Stimulated activated CD8-positive, alpha-beta memory T cell treated with anti-CD3 and anti-CD28 coated beads, Interleukin-15, amount 100 ng/mL, for 4 hours (primary cell): ENCODE results near the gene DPYD.
"Not testable (repeated sequence)": the region's sequence is repeated elsewhere in the genome, so short reads cannot be mapped to it uniquely, and the experiment has no call there.

Source experiments
- DNase-seq, 2 donors: peaks; one replicate each; pipeline ENCODE4 v3.0.0-alpha.2; 2020; ENCODE audit warnings: low read depth in 2 of 2

Gene DPYD

DNA sequence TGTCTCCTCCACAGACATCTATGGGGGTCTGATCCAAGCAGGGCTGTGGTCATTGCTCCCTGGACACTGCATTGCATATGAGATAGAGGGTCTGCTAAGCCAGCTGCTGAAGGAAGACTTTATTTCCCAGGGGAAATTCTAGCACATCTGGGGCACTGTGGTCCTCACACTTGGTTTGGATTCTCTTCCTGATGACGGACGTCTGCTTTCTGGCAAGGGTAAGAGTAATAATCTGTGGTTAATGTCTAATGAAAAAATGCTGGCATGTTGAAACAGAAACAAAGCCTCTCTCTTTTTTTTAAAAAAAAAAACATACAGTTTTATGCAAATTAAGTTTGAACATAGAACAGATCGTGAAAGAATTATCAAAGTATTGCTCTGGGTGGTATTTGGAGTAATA lies 553.9 kb downstream of the DPYD start:
- no peak for DNase-seq

DNA sequence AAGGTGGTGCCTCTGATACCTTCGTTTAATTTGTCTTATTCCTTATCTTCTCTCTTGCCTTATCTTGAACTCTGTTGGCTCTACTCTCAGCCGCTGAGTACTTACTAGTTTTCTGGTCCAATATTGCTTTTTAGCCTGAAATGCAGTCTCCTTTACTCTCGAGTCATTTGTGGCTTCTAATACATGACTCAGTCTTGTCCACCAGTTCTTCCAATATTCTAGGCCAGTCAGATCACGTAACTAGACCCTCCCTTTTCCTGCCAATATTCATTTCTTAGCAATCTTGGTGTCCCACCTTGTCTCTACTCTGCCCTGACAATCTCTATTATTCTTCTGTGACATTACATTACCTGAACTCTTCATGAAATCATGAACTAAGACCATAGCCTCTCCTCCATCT lies 555.8 kb downstream of the DPYD start:
- no peak for DNase-seq

DNA sequence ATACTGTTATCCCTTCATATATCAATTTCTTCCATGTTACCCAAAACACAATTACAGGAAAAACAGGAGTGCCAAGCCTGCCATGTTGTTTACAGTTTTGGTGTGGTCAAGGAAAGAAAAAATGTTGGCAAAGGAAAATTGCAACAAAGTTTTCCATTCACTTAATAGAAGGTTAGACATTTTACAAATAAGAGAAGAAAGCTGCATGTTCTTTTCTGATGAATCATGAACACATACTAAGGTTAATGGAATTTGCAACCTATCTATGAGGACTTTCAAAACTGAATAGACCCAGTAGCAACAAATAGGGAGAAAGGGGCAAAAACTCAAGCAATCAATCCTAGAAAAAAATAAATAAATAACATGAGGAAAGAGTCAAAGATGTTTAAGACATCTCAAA lies 556.7 kb downstream of the DPYD start:
- DNase-seq = no peak

DNA sequence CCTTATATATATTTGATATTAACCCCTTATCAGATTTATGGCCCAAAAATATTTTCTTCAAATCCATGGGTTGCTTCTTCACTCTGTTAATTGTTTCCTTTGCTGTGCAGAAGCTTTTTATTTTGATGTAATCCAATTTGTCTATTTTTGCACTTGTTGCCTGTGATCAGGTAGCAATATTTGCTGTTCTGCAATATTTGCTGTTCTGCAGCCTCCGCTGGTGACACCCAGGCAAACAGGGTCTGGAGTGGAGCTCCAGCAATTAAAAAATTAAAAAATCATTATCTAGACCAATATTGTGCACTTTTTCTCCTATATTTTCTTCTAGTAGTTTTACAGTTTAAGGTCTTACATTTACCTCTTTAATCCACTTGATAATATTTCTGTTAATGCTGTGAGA lies 564.5 kb downstream of the DPYD start:
- DNase-seq = no peak

DNA sequence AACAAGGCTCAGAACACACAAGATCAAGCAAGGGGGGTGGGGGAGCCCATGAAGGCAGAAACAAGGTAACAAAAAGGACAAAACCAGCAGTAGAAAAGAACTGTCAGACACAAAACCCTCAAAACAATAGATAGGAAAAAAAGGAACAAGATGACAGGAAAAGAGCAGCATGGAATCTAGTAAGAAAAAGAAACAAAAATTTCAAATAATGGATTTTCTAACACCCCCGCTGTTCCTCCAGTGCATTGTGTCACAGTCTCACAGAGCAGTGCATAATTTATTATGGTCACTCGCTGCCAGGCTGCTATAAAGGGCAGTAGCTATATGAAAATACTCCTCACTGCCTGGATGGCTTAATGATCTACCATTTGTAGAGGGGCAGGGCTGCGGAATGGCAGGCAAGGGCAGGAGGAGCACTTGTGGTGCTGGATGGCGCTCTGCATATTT lies 567.9 kb downstream of the DPYD start:
- no peak for DNase-seq

DNA sequence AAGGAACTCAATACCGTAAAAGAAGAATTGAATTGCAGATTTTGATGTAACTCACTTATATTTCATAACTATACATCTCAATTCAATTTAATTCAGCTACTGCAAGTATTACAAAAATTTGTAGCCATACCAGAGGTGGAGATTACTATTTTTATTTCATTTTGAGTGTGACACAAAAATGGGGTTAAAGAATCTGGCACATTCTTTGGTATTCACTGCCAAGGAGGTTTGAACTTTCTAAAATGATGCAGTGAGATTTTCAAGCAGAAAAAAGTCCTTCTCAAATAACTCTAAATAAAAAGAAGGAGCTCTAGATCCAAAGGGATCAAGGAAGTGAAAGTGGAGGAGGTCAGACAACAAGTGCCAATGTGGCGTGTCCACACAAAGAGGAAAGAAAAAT lies 569.0 kb downstream of the DPYD start:
- no peak for DNase-seq

DNA sequence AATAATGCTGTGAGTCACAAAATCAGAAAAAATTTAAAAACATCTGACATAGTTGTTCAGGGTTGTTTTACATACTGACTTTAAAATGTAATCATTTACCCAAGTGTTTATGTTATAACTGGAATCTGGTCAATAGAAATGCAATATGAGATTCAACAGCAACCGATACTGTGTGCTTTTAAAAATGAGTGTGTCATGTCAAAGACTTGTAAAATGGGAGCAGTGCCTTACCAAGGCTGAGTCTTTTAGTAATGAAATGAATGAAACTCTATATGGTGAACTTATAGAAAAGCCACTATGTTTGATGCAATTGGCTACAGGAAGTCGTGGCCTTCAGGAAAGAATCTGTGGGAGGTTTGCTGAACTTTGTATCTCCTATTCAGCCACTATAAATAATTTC lies 570.2 kb downstream of the DPYD start:
- no peak for DNase-seq

DNA sequence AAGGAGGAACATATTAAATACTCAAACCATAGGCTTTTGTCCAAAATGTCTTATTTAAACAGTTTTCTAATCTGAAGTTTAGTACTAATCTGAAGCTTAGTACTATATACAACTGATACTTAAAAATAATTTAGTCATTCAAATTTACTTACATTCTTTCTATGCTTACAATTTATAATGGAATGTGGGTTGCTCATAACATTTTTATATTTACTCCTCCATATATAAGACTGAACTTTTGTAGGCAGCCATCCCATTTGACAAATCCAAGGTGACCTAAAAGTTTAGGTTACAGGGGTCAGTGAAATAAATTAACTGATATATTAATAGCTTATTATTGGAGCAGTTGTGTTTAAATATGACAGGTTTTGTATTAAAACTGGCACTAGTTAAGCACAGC lies 570.6 kb downstream of the DPYD start:
- no peak for DNase-seq

DNA sequence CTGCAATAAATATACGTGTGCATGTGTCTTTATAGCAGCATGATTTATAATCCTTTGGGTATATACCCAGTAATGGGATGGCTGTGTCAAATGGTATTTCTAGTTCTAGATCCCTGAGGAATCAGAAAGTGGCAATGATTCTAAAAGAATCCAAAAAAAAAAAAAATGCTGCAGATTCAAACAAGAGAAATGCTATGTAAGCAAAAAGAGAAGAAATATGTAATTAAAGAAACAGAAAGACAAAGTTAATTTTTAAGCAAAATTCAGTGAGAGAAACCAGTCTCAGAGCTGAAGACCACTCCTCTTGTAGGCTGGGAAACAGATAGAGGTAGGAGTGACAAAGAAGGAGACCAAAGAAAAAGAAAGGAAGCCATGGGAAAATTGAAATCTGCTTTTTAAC lies 571.0 kb downstream of the DPYD start:
- not testable (repeated sequence) for DNase-seq

DNA sequence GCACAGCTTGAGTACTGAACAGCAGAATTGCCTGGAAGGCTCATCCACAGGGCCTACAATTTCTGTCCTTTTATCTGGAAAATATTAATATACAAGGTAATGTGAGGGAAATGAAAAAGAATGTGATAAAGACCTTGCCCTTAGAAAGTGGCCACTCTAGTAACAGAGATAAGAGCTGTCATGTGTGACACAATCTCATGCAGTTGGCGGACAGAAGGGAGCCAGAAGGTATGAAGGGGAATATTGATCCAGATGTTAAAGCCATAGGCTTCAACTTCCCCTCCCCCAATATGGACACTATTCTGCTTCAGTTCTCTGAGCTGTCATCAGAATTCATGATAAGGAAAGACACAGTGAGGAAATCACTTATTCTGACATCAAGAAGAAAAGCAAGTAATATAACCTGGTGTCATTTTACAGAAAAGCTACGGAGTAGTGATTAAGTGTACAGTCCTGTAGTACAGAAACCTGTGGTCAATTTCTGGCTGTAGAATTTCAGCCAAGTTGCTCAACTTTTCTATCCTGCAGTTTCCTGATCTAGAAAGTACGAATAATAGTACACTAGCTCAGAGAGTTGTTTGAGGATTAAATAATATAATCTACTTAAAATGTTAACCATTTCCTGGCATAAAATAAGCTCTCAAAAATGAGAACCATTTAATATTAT lies 572.1 kb downstream of the DPYD start:
- no peak for DNase-seq

DNA sequence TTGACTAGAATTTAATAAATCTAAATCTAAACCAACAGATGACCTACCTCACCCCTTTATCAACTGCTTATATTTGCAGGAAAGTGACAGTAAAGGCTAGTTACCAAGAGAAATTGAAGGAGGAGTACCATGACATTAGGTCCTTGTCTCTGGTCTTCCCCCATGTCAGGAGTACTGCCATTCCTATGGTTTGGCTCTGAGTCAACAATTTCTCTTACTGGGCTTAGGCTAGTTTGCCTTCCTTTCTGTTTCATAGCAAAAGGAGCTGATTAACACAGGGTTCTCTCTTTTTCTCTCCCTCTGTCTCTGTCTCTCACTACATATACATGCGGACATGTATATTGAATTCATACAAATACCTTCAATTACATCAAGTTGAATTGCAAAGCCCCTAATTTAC lies 579.9 kb downstream of the DPYD start:
- DNase-seq = no peak

DNA sequence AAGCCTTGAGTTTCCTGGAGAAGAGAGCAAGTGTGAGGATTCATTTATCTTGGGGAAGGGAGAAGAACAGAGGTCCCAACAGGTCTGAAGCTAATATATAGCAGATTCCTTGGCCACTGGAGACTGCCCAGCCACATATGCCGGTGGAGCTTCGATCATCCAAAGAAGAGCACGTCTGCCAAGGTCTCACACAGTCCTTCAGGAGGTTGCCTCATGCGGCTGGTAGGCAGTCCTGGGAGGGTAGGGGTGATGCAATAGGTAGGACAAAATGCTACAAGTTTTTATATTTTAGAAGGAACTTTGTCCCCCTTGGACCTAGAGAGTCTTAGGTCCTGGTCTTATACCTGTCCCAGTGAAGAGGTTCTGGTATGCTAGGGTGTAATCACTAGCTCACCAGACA lies 582.5 kb downstream of the DPYD start:
- DNase-seq = no peak

DNA sequence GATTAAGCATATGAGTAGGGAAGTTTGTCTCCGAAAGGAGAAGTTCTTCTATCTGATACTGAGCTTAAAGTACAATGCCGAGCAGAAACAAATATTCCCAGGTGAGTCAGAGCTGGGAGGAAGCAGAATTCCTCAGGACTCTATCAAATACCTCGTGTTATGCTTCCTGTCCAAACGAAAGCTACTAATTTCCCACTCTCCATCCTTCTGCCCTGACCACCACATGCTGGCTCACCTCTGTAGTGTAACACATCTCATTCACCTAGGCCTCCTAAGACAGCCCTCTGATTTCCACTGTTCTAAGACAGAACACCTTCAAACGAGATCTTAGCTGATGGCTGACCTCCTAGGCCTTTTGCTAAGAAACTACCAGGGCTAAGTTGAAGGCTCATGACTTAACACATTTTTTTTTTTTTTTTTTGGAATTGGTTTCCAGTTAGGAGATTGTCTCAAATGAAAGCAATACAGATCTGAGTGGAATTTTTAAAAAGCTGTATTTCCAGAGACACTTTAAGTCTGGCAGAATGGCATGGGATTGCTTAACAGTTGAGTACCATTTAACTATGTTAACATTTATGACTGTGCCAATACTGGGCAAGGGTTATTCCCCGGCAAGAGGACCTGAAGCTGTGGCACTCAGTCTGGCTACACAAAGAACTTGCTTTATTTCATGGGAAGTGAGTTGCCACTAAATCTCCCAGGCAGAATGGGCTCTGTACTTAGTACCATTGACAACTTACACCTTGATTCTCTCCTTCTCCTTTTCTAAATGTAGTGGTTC lies 583.4 kb downstream of the DPYD start:
- DNase-seq = no peak

DNA sequence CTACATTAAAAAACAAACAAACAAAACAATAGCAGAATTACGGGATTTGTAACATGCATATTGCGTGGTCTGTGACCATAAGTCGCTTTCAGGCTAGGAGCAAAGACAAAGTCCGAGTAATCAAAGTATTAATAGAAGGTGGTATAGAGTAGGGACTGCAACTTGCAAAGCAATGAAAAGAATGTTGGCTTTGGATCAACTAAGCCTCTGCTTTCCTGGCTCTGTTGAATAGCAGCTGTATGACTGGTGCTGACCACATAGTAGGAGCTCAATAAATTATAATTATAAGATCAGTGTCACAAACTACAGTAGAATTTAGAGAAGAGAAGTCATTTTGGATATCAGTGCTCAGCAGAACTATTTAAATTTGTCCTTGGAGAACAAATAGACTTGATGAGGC lies 586.4 kb downstream of the DPYD start:
- DNase-seq = no peak

DNA sequence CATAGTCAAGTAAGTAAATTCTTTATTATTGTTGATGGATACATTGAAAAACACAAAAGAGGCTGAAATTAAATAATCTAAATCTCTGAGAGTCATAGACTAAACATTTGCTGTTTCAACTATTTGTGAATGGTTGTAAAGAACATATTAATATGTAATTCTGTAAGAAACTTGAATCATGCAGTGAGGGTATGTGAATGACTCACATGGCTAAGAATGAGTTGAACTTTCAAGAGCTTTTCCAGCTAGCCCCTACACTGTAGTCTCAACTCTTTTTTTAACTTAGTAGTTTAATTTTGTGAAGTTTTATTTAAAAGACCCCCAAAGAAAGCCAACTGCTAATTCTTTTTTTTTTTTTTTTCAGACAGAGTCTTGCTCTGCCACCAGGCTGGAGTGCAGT lies 588.1 kb downstream of the DPYD start:
- no peak for DNase-seq

DNA sequence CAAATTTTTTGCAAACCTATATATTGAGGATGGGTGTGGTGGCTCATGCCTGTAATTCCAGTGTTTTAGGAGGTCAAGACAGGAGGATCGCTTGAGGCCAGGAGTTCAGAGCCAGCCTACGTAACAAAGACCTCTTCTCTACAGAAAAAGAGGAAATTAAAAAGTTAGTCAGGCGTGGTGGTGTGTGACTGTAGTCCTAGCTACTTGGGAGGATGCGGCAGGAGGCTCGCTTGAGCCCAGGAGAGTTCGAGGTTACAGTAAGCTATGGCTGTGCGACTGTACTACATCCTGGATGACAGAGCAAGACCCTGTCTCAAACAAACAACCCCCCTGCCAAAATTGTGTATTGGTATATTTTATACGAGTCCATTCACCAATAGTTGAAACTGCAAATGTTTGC lies 589.7 kb downstream of the DPYD start:
- DNase-seq = no peak

DNA sequence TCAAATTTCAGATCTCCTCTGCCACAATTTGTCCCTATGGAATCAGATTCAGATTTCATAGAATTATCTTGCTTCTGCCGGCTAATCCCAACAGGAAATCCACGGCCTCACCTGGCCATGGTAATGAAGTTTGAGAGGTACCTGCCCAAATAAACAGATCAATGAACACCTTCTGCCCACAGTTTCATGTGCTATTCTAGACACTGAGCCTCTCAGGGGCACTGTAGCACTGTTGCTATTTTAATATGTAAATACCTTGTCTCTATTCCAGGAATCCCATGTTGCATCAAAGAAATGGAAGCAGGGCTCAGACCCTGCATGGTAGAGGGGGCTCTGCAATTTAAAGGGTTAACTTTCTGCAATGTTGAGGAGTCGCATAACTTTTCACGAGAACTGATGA lies 606.1 kb downstream of the DPYD start:
- DNase-seq = no peak

DNA sequence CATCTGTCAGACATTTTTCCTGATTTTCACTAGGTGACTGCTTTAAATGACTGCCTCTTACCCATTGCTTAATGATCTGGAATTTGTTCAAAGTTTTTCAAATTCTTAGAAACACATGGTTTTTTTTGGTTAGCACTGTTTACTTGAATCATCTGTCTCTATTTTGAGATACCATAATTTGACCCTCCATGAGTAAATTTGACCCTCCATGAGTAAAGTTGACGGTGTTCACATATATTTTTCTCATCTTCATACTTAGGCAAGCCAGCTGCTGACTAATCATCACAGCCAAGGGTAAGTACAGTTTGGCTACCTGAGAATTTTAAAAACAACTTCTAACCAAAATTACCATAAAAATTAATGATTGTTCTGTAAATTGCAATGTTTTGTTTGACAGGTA lies 612.7 kb downstream of the DPYD start:
- no peak for DNase-seq

DNA sequence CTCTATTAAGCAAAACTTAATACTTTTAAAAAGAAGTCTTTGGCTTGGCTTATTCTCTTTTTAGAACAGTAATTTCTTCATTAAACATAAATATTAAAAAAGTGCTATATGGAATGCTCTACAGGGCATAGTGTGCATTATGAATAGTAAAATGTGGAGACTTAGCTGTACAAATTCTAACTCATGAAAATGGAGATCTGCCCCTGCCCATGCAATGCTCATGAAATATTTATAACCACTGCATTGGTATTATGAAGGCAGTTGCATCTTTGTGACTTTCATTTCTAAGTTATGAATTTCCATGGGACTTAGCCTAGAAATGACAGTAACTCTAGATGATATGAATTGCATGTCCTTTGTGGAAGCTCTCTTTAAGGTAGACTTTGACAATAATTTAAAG lies 613.3 kb downstream of the DPYD start:
- DNase-seq = no peak

DNA sequence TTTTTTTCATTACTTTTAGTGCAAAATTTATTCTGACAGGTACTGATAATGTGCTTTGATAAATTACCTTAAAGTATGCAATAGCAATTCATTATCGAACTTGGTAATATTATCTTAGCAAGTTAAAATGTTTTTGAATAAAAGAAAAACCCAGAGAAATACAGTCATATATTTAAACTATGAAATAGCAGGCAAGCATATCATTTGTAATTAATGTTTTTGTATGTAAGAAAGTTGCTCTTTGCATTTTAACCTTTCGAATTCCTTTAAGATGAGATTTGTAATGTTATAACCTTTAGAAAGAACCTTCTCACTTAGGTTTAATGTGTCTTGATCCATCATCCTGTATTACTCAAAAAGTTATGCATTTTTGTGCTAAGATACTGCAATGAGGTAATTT lies 613.7 kb downstream of the DPYD start:
- DNase-seq = no peak

DNA sequence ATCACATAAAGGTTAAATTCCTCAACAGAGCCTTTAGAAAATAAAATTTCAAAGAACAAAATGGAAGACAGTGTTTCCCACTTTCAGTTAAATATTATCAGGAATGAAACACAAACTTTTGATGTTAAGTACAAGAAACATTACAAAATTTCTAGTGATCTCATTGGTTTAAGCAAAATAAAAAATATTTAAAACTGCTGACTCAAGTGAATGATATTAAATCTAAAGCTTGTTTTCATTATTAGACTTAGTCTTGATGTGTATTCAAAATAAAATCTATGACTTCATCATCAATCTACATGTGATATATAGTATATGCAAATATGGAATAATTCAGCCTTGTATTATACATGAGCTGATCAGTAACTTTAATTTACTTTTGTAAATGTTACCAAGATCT lies 614.3 kb downstream of the DPYD start:
- no peak for DNase-seq

DNA sequence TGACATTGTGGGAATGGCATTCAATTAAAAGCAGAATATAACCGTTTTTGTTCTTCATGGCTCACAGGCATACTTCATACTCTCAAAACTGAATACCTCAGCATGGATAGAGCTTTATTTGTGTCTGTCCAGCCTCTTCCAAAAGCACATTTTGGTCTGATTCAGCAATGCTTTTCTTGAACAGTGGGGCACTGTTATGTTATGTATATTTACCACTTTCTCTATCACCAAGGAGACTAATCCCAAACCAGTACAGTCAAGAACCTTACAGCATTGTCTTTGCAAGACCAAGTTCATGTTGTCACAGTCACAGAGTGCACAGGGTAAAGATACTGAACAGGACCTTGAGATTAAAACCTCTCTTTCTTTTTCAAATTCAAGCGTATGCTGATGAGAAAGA lies 616.5 kb downstream of the DPYD start:
- no peak for DNase-seq

DNA sequence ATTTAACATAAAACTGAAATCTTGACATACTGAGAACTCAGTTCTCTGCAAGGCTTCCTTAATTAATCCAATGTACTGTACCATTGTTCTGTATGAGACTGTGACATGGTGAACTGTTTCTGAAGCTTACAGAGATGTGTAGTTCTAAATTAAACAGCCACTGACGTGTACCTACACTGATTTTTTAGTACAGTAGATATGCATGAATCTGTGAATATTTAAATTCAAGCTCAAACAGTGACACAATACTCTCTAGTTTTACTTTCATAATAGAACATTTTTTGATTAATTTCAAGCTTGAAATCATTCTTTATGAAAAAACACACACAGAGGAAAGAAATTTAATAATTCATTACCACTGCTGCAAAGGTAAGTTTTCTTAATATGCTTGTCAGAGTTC lies 621.9 kb downstream of the DPYD start:
- no peak for DNase-seq

DNA sequence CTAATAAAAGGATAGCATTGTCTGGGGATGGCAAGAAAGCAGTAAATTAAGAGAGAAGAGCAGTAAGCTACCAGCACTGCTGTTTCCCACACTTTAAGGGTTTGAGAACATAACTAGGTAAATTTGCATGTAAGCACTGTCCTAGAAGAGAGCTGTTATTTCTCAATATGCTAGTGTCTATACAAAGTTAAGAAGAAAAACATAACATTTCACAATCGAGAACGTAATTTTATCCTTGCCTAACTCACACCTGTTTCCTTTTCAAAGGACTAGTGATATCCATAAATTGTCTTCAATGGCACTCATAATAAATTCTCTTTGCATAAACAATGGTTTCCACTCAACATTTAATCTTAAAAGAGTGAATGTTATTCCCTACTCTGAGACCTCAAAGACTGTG lies 623.2 kb downstream of the DPYD start:
- no peak for DNase-seq
